Activated T-cell treated with anti-CD3 and anti-CD28 coated beads, Interleukin-2, amount 50 U/mL, for 72 hours (primary cell): ENCODE measurements around the gene FIGLA. TPM values are rescaled to one million over a fixed set of nuclear protein-coding genes. Genes with fewer than 3 reads are reported as not detected.

ENCODE experiments used
- ATAC-seq, 2 donors: fragments of 150-1000 bp; cut with Tn5 transposase; replicated peaks in 1 of 2; 2 replicates each; pipeline ENCODE4 v1.10.0; 2021; ENCODE audit warnings: moderate library complexity in 2 of 2, mild to moderate bottlenecking in 1 of 2
- DNase-seq, 2 donors: peaks; one replicate each; pipeline ENCODE4 v3.0.0; 2021 to 2022; ENCODE audit warnings: mixed read lengths in 1 of 2
- H3K27ac Mint-ChIP-seq: one replicate; pipeline ENCODE4 v1.8.0; 2022; ENCODE audit warnings: mild to moderate bottlenecking, moderate library complexity, mixed read lengths
- H3K27me3 Mint-ChIP-seq: one replicate; pipeline ENCODE4 v1.8.0; 2022; ENCODE audit warnings: low read depth, mixed read lengths
- H3K36me3 Mint-ChIP-seq, 2 donors: one replicate each; pipeline ENCODE4 v1.8.0; 2022; ENCODE audit warnings: mixed read lengths in 2 of 2, mild to moderate bottlenecking in 1 of 2; ENCODE audit not compliant: insufficient read depth in 2 of 2
- H3K4me1 Mint-ChIP-seq: one replicate; pipeline ENCODE4 v1.8.0; 2022; ENCODE audit warnings: low read depth, mixed read lengths
- H3K4me3 Mint-ChIP-seq, 2 donors: one replicate each; pipeline ENCODE4 v1.8.0; 2022; ENCODE audit warnings: mild to moderate bottlenecking in 2 of 2, mixed read lengths in 2 of 2, moderate library complexity in 2 of 2
- H3K9me3 Mint-ChIP-seq, 2 donors: one replicate each; pipeline ENCODE4 v1.8.0; 2022; ENCODE audit warnings: mixed read lengths in 2 of 2
- total RNA-seq, 2 donors: library from RNA; stranded (reverse); gene quantifications; one replicate each; pipeline ENCODE4 v1.2.3, GENCODE V29; 2022

The FIGLA gene
- total RNA-seq, result under 1 TPM in 1 of 2 donors, not detected in 1; 0.35 TPM

- Mint-ChIP-seq H3K4me1 (peaks cover 14% of the 10 kb centered on the region), H3K36me3 (peaks cover 0 to 2% of the 10 kb centered on the region in 2 donors), H3K4me3 (peak within 1 kb of the TSS; percentile 81 to 89), H3K9me3 (no peaks in the 10 kb centered on the region), H3K27ac (peak within 1 kb of the TSS; percentile 48), H3K27me3 (peaks cover 66% of the 10 kb centered on the region)
- DNase-seq (no peak), ATAC-seq (peak; percentile 34 to 36)
These were observed at the start of gene FIGLA for GRCh38 chr2:70790136-70790828. Gene FIGLA (minus strand): TSS chr2:70790643. CDS start chr2:70790638, 5 bp downstream.

- Mint-ChIP-seq H3K27ac (no peak overlapping the region), H3K4me1 (no peaks in the 10 kb centered on the region), H3K36me3 (peaks cover 1 to 2% of the 10 kb centered on the region in 2 donors), H3K27me3 (peaks cover 19% of the 10 kb centered on the region), H3K4me3 (no peak overlapping the region), H3K9me3 (peaks cover 0 to 2% of the 10 kb centered on the region in 2 donors)
- ATAC-seq, result no peak
- DNase-seq, result no peak
These were observed 47.8 kb upstream of the FIGLA start for GRCh38 chr2:70837980-70838925.

- ATAC-seq (no peak), DNase-seq (no peak)
- Mint-ChIP-seq H3K27ac (no peak within 1 kb of the TSS), H3K36me3 (no peaks in the 10 kb centered on the region), H3K9me3 (no peaks in the 10 kb centered on the region), H3K4me1 (no peaks in the 10 kb centered on the region), H3K4me3 (no peak within 1 kb of the TSS), H3K27me3 (peaks cover 13% of the 10 kb centered on the region)
These were observed 45.2 kb upstream of the FIGLA start, which contains the start of gene CD207 for GRCh38 chr2:70835643-70836042. Gene CD207 (minus strand): TSS chr2:70835816. CDS start chr2:70835776, 40 bp downstream.

GRCh38 chr2:70834881-70835280 is 44.4 kb upstream of the FIGLA start:
- H3K36me3 Mint-ChIP-seq, result no peaks in the 10 kb centered on the region
- no peak overlapping the region for H3K27ac Mint-ChIP-seq
- ATAC-seq, result no peak
- no peaks in the 10 kb centered on the region for H3K9me3 Mint-ChIP-seq
- no peaks in the 10 kb centered on the region for H3K4me1 Mint-ChIP-seq
- no peak for DNase-seq
- no peak overlapping the region for H3K4me3 Mint-ChIP-seq
- H3K27me3 Mint-ChIP-seq, result peaks cover 18% of the 10 kb centered on the region

GRCh38 chr2:70834106-70834505 is 43.7 kb upstream of the FIGLA start:
- DNase-seq (no peak), ATAC-seq (no peak)
- no peak overlapping the region for H3K4me3 Mint-ChIP-seq
- no peak overlapping the region for H3K27ac Mint-ChIP-seq
- no peaks in the 10 kb centered on the region for H3K9me3 Mint-ChIP-seq
- no peaks in the 10 kb centered on the region for H3K36me3 Mint-ChIP-seq
- H3K27me3 Mint-ChIP-seq, result peaks cover 19% of the 10 kb centered on the region
- H3K4me1 Mint-ChIP-seq, result peaks cover 2% of the 10 kb centered on the region

GRCh38 chr2:70833246-70833645 is 42.8 kb upstream of the FIGLA start:
- Mint-ChIP-seq H3K4me3 (no peak overlapping the region), H3K4me1 (peaks cover 6% of the 10 kb centered on the region), H3K27me3 (peaks cover 19% of the 10 kb centered on the region), H3K9me3 (no peaks in the 10 kb centered on the region), H3K27ac (no peak overlapping the region), H3K36me3 (no peaks in the 10 kb centered on the region)
- ATAC-seq (no peak), DNase-seq (no peak)

- H3K9me3 Mint-ChIP-seq, result no peaks in the 10 kb centered on the region
- H3K27me3 Mint-ChIP-seq, result peaks cover 19% of the 10 kb centered on the region
- H3K4me3 Mint-ChIP-seq, result no peak overlapping the region
- H3K27ac Mint-ChIP-seq, result no peak overlapping the region
- peaks cover 14% of the 10 kb centered on the region for H3K4me1 Mint-ChIP-seq
- DNase-seq, result no peak
- ATAC-seq, result no peak
- H3K36me3 Mint-ChIP-seq, result no peaks in the 10 kb centered on the region
These were observed 41.9 kb upstream of the FIGLA start for GRCh38 chr2:70832386-70832785.

- DNase-seq (no peak), ATAC-seq (no peak)
- H3K4me3 Mint-ChIP-seq, result no peak overlapping the region
These were observed 41.4 kb upstream of the FIGLA start for GRCh38 chr2:70831861-70832260.

GRCh38 chr2:70830366-70830765 is 39.9 kb upstream of the FIGLA start:
- H3K4me3 Mint-ChIP-seq, result no peak overlapping the region
- peaks cover 18% of the 10 kb centered on the region for H3K27me3 Mint-ChIP-seq
- H3K36me3 Mint-ChIP-seq, result no peaks in the 10 kb centered on the region
- DNase-seq (no peak), ATAC-seq (no peak)
- no peaks in the 10 kb centered on the region for H3K9me3 Mint-ChIP-seq
- no peak overlapping the region for H3K27ac Mint-ChIP-seq
- H3K4me1 Mint-ChIP-seq, result peaks cover 26% of the 10 kb centered on the region

More at GRCh38 chr2:70831861-70832260, 41.4 kb upstream of the FIGLA start:
- Mint-ChIP-seq H3K9me3 (no peaks in the 10 kb centered on the region), H3K27me3 (peaks cover 19% of the 10 kb centered on the region), H3K36me3 (no peaks in the 10 kb centered on the region), H3K27ac (no peak overlapping the region), H3K4me1 (peaks cover 19% of the 10 kb centered on the region)

- ATAC-seq, result no peak
- Mint-ChIP-seq H3K27ac (no peak overlapping the region), H3K4me3 (no peak overlapping the region), H3K36me3 (no peaks in the 10 kb centered on the region), H3K9me3 (no peaks in the 10 kb centered on the region), H3K4me1 (peaks cover 26% of the 10 kb centered on the region), H3K27me3 (peaks cover 13% of the 10 kb centered on the region)
- no peak for DNase-seq
These were observed 39.5 kb upstream of the FIGLA start for GRCh38 chr2:70829916-70830315.

- H3K4me1 Mint-ChIP-seq, result peaks cover 26% of the 10 kb centered on the region
- H3K36me3 Mint-ChIP-seq, result no peaks in the 10 kb centered on the region
- no peaks in the 10 kb centered on the region for H3K9me3 Mint-ChIP-seq
- H3K27me3 Mint-ChIP-seq, result peaks cover 12% of the 10 kb centered on the region
- H3K27ac Mint-ChIP-seq, result no peak overlapping the region
- no peak for ATAC-seq
- H3K4me3 Mint-ChIP-seq, result no peak overlapping the region
- no peak for DNase-seq
These were observed 38.7 kb upstream of the FIGLA start for GRCh38 chr2:70828914-70829824.

- no peak for ATAC-seq
- H3K9me3 Mint-ChIP-seq, result no peaks in the 10 kb centered on the region
- H3K4me3 Mint-ChIP-seq, result no peak overlapping the region
- H3K27me3 Mint-ChIP-seq, result peaks cover 6% of the 10 kb centered on the region
- DNase-seq, result no peak
- no peaks in the 10 kb centered on the region for H3K36me3 Mint-ChIP-seq
- no peak overlapping the region for H3K27ac Mint-ChIP-seq
- peaks cover 26% of the 10 kb centered on the region for H3K4me1 Mint-ChIP-seq
These were observed 37.7 kb upstream of the FIGLA start for GRCh38 chr2:70828115-70828514.
